Astrocyte of the cerebellum (primary cell): ENCODE results near the gene ABAT.
"Not testable (repeated sequence)": the region's sequence is repeated elsewhere in the genome, so short reads cannot be mapped to it uniquely, and the experiment has no call there.

Experiments
- DNase-seq: peaks from one replicate; pipeline ENCODE4 v3.0.0-alpha.2; 2011; ENCODE audit warnings: low read depth
- H3K4me3 ChIP-seq: 2 replicates; pipeline ENCODE4 v1.5.1; 2011; ENCODE audit warnings: mild to moderate bottlenecking, low read depth, low read length, moderate library complexity
- in situ Hi-C: cut with HindIII; loops from 2 replicates; pipeline ENCODE4 v1.10.0; 2017; ENCODE audit warnings: low sequenced_read_pairs
- TF ChIP-seq, protein P1 (sequence below): IDR thresholded peaks from 2 replicates; pipeline ENCODE4 v1.5.1; 2012; ENCODE audit warnings: low read length, low read depth, moderate library complexity, mild to moderate bottlenecking; ENCODE audit errors: missing control alignments

The ABAT gene

DNA sequence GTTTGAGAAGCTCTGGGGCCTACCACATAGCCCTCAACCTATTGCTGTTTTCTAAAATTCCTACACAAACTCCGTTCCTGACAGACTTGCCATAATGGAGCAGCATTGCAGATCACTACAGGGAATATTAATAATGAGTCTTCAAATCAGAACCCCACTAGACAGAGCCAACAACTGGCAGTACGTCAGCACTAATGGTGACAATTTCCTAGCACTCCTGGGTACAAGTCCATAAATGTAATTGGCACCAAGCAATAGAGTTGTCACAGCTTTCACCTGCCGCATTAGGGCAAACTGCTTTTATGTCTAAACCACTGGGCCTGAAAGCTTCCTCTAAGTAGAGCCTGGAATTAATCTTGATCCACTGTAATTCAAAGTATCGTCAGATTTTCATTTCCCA, 25.5 kb upstream of the ABAT start:
- TF ChIP-seq, protein P1, sequence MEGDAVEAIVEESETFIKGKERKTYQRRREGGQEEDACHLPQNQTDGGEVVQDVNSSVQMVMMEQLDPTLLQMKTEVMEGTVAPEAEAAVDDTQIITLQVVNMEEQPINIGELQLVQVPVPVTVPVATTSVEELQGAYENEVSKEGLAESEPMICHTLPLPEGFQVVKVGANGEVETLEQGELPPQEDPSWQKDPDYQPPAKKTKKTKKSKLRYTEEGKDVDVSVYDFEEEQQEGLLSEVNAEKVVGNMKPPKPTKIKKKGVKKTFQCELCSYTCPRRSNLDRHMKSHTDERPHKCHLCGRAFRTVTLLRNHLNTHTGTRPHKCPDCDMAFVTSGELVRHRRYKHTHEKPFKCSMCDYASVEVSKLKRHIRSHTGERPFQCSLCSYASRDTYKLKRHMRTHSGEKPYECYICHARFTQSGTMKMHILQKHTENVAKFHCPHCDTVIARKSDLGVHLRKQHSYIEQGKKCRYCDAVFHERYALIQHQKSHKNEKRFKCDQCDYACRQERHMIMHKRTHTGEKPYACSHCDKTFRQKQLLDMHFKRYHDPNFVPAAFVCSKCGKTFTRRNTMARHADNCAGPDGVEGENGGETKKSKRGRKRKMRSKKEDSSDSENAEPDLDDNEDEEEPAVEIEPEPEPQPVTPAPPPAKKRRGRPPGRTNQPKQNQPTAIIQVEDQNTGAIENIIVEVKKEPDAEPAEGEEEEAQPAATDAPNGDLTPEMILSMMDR = no peak
- H3K4me3 ChIP-seq = no peak overlapping the region
- in situ Hi-C loops = no loop called here
- DNase-seq = no peak

GRCh38 chr16:8649829-8650554, 24.4 kb upstream of the ABAT start:
- DNase-seq = no peak
- TF ChIP-seq, protein P1 = no peak
- no peak overlapping the region for H3K4me3 ChIP-seq
- in situ Hi-C loops = no loop called here

DNA sequence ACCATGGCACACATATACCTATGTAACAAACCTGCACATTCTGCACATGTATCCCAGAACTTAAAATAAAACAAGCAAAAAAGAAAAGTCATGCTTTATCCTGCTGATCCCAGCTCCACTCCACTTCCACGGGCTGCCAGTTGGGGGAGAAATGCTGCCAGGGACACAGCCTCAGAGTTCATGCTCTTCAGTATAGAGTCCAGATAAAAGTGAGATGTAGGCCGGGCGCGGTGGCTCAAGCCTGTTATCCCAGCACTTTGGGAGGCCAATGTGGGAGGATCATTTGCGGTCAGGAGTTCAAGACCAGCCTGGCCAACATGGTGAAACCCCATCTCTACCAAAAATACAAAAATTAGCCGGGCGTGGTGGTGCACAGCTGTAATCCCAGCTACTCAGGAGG, 22.5 kb upstream of the ABAT start:
- TF ChIP-seq, protein P1 = peak; percentile 51
- H3K4me3 ChIP-seq, in situ Hi-C loops, DNase-seq: not testable (repeated sequence)

- no peak for DNase-seq
- in situ Hi-C loops = no loop called here
- TF ChIP-seq, protein P1 = peak; percentile 36
- no peak overlapping the region for H3K4me3 ChIP-seq
Observed at GRCh38 chr16:8655184-8655717, 19.2 kb upstream of the ABAT start.

- no peak overlapping the region for H3K4me3 ChIP-seq
- TF ChIP-seq, protein P1 = no peak
- in situ Hi-C loops = no loop called here
- DNase-seq = no peak
Observed at GRCh38 chr16:8656376-8656775, 18.0 kb upstream of the ABAT start.

DNA sequence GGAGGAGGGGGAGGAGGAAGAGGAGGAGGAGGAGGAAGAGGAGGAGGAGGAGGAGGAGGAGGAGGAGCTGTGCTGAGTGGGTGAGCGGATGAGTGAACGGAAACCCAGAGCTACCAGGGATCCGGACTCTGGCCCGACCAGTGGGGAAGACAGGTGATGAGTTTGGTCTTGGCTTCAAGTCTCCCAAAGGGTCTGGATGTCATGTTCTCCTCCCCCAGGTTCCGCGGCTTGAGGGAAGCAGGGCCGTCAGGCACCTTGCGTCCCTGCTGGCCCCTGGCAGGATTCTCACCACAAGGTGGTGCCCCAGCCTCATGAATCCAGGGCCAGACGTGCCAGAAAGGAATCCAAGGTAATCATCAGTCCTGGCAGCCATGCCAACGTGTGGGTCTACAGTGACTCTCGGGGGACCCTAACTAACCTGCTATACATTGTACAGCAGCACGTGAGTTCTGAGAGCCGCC, 13.5 kb upstream of the ABAT start:
- peak; percentile 13 for DNase-seq
- H3K4me3 ChIP-seq = no peak overlapping the region
- TF ChIP-seq, protein P1 = peak; percentile 60
- in situ Hi-C loops = loop anchor here (5.0 kb wide), 1 partner anchor 141 kb away; no protein-coding TSS in a partner anchor
